Fibroblast of skin of right biceps (primary cell): Measurements from ENCODE around the gene CFAP221.

Source experiments
- DNase-seq: peaks from one replicate; pipeline ENCODE4 v3.0.0-alpha.2; 2013

CFAP221 gene

DNA sequence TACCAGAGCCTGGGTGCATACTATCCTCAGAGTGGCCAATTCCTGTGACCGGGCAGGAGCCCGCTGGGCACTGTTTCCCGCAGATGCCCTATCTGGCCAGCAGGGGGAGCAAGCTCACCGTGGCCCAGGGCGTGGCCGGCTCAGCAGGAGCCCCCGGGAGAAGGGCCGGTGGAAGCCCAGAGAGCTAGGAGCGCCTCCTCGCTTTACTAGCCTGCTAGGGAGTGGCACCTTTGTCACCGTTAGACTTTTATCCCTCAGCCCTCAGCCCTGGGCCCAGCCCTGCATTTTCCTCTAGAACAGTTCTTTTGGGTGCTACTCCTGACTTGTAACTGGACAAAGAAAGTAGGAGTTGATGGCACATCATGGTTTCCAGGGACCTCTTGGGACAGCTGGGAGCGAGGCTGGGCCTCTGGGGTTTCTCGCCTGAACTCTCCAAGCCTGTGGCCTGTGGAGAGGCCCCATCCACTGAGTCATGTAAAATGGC lies 158.7 kb downstream of the CFAP221 start:
- peak; percentile 60 for DNase-seq

DNA sequence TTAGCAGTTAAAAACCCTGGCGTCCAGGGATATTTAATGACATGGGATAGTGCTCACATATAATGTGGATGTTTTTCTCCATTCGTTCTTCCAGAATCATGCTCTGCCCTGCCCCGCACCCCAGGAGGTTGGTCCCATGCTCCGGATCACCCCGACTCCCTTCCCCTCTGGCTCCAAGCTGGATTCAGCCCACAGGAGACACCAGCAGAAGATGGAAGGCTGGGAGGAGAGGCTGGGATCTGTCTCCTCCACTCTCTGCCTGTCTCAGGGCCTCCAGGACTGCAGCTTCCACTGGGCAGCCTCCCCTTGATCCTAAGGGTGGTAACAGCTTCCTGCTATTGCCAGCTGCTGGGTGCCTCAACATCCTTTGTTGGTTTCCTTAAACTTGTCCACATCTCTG lies 159.3 kb downstream of the CFAP221 start:
- DNase-seq = no peak

DNA sequence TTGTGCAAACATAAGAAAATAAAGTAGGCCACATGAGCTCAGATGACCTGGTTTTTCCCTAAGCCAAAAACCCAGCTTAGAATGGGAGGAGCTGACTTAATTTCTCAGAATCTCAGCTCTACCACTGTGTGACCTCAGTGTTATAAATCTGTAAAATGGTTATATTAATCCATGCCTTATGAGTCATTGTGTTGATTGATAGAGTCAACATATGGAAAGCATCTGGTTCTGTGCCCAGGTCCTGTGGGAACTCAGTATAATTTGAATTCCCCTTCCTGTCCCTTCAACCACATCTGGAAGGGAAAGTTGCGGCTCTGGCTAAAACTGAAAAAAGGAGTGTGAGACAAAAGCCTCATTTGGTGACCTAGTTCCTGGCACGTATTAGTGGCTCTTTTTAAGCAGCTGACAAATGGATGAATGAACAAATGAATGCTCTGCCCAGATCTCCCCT lies 160.4 kb downstream of the CFAP221 start:
- peak; percentile 66 for DNase-seq

DNA sequence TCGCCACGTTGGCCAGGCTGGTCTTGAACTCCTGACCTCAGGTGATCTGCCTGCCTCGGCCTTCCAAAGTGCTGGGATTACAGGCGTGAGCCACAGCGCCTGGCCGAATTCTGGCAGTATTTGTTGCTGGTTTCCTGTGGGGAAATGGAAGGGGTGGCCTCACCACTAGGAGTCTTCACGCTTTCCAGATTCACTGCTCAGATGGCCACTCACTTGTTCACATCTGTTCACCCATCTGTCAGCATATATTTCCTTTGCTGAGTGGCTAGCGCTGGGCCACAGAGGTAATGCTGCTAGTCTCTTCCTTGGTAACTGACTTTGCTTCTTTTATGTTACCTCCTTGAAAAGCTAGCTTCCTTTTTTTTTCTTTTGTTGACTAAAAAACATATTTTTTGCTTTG lies 162.0 kb downstream of the CFAP221 start:
- no peak for DNase-seq
